K562 (cell line): ENCODE measurements around the gene MLANA. TPM values are rescaled to one million over a fixed set of nuclear protein-coding genes. Genes with fewer than 3 reads are reported as not detected.

Experiments used
- CBFA2T2 ChIP-seq: fragments of 450-650 bp; conservative IDR thresholded peaks from 2 replicates; pipeline ENCODE4 v1.6.1; 2017; ENCODE audit warnings: mild to moderate bottlenecking
- MCM5 ChIP-seq: fragments of 450-650 bp; IDR thresholded peaks from 2 replicates; pipeline ENCODE4 v1.6.1; 2016; ENCODE audit warnings: low read depth
- RREB1 ChIP-seq: fragments of 250-450 bp; sonication (Bioruptor Pico); IDR thresholded peaks from 2 replicates; pipeline ENCODE4 v1.4.0; 2020
- XRCC5 ChIP-seq: fragments of 200-400 bp; formaldehyde crosslinking; IDR thresholded peaks from 2 replicates; pipeline ENCODE4 v1.6.1; 2017; ENCODE audit warnings: low read depth, mild to moderate bottlenecking, low read length
- ZC3H11A ChIP-seq: IDR thresholded peaks from 2 replicates; pipeline ENCODE4 v1.6.1; 2012; ENCODE audit warnings: low read depth, low read length, improper control_type of control experiment
- ZNF507 ChIP-seq: conservative IDR thresholded peaks from 2 replicates; pipeline ENCODE4 v1.6.1; 2017; ENCODE audit warnings: missing genetic modification characterization, missing compliant biosample characterization
- ZNF592 ChIP-seq: fragments of 450-650 bp; IDR thresholded peaks from 2 replicates; pipeline ENCODE4 v1.6.1; 2017; ENCODE audit warnings: antibody characterized with exemption, mild to moderate bottlenecking
- polyA plus RNA-seq, 8 experiments: library from polyadenylated mRNA; depleted of rRNA in 4 of 8; stranded (reverse) in 5 of 8; unstranded in 3 of 8; fragments of >200 nt; fragmentation: Nextera tagmentation in 2 of 8; fragmentation: Illumina TruSeq in 1 of 8; extraction: Ambion mirVana in 2 of 8; extraction: Trizol in 1 of 8; gene quantifications; 2 replicates each; pipeline versions ENCODE4 v1.2.1 to v1.2.3, GENCODE V29; 2011 to 2014; ENCODE audit warnings: inconsistent platforms in 1 of 8, missing spikeins in 1 of 8
- total RNA-seq, 7 experiments: library from RNA; depleted of rRNA in 6 of 7; stranded (reverse); fragments of >200 nt in 6 of 7; fragmentation: Illumina TruSeq in 2 of 7; extraction: Trizol in 2 of 7; gene quantifications; 2 replicates each; pipeline versions ENCODE4 v1.2.1 to v1.2.3, GENCODE V29; 2011 to 2021; ENCODE audit warnings: low replicate concordance in 1 of 7
- TF ChIP-seq, protein P1 (sequence below), 2 experiments: fragments of 150-350 bp in 1 of 2; IDR thresholded peaks; 2 replicates each; pipeline ENCODE4 v1.6.1; 2012 to 2016; ENCODE audit warnings: low read depth in 2 of 2, low read length in 2 of 2, mild to moderate bottlenecking in 1 of 2, moderate library complexity in 1 of 2
- TF ChIP-seq, protein P2 (sequence below): fragments of 450-650 bp; IDR thresholded peaks from 2 replicates; pipeline ENCODE4 v1.6.1; 2016; ENCODE audit warnings: antibody characterized with exemption

MLANA gene
- total and polyA plus RNA-seq, 9 of the 15 experiments (the other 6 are each of a cell fraction or from before 2014, with no cell fraction given): not detected

DNA sequence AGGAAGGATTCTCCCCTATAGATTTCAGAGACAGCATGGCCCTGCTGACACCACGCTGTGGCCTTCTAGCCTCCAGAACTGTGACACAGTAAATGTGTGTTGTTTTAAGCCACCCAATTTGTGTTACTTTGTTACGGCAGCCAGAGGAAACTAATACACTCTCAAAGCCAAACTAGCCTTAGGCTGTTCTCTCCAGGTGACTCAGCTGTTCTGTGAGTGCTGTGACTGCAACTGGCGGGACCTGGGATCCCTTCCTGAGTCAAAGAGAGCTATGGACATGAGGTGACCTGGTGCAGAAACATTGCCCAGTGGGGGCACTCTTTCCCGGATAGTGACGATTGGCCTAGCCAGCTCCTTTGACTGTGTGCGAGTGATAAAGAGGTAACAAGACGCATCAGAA lies 14.0 kb upstream of the MLANA start (continued):
- TF ChIP-seq, protein P1, sequence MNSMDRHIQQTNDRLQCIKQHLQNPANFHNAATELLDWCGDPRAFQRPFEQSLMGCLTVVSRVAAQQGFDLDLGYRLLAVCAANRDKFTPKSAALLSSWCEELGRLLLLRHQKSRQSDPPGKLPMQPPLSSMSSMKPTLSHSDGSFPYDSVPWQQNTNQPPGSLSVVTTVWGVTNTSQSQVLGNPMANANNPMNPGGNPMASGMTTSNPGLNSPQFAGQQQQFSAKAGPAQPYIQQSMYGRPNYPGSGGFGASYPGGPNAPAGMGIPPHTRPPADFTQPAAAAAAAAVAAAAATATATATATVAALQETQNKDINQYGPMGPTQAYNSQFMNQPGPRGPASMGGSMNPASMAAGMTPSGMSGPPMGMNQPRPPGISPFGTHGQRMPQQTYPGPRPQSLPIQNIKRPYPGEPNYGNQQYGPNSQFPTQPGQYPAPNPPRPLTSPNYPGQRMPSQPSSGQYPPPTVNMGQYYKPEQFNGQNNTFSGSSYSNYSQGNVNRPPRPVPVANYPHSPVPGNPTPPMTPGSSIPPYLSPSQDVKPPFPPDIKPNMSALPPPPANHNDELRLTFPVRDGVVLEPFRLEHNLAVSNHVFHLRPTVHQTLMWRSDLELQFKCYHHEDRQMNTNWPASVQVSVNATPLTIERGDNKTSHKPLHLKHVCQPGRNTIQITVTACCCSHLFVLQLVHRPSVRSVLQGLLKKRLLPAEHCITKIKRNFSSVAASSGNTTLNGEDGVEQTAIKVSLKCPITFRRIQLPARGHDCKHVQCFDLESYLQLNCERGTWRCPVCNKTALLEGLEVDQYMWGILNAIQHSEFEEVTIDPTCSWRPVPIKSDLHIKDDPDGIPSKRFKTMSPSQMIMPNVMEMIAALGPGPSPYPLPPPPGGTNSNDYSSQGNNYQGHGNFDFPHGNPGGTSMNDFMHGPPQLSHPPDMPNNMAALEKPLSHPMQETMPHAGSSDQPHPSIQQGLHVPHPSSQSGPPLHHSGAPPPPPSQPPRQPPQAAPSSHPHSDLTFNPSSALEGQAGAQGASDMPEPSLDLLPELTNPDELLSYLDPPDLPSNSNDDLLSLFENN (IDR thresholded peaks at IDR 0.05; ENCODE audit: low read depth in 2 of 2, low read length in 2 of 2): no peak
- TF ChIP-seq XRCC5: no peak
- TF ChIP-seq MCM5: no peak
- no peak for TF ChIP-seq ZC3H11A
- TF ChIP-seq ZNF592: no peak
- TF ChIP-seq RREB1 (CRISPR knock-in tag): no peak
- TF ChIP-seq CBFA2T2: no peak
- no peak for TF ChIP-seq ZNF507 (tag)
- TF ChIP-seq, protein P2, sequence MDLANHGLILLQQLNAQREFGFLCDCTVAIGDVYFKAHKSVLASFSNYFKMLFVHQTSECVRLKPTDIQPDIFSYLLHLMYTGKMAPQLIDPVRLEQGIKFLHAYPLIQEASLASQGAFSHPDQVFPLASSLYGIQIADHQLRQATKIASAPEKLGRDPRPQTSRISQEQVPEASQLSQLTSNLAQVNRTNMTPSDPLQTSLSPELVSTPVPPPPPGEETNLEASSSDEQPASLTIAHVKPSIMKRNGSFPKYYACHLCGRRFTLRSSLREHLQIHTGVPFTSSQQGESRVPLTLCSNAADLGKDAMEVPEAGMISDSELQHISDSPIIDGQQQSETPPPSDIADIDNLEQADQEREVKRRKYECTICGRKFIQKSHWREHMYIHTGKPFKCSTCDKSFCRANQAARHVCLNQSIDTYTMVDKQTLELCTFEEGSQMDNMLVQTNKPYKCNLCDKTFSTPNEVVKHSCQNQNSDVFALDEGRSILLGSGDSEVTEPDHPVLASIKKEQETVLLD: no peak
